Measurements from ENCODE around the gene DHX15. TPM values are rescaled to one million over a fixed set of nuclear protein-coding genes. Genes with fewer than 3 reads are reported as not detected.

DHX15 gene
- total RNA-seq, 6 experiments from 2014 or later, result 26.4 to 56.3 (median 42.1) TPM

GRCh38 chr4:24603343-24603742, 19.0 kb upstream of the DHX15 start:
- 82% methylated on average over 6 of the region's 6 CpGs for WGBS (ENCODE audit: insufficient coverage, low coverage, low lambda C conversion rate, missing lambda C conversion rate)
- H3K9me3 ChIP-seq, result no peaks in the 10 kb centered on the region
- no peaks in the 10 kb centered on the region for H3K4me1 ChIP-seq
- H3K27me3 ChIP-seq, result no peaks in the 10 kb centered on the region
- no peak for ATAC-seq
- DNase-seq, result no peak
- intact Hi-C loops (cut with DNase I), result no loop called here
- H3K27ac ChIP-seq, result no peak overlapping the region
- no peak for TF ChIP-seq POLR2A (IDR thresholded peaks at IDR 0.05)
- TF ChIP-seq CTCF (IDR thresholded peaks at IDR 0.05), result no peak
- H3K4me3 ChIP-seq, result no peak overlapping the region
- H3K36me3 ChIP-seq, result no peaks in the 10 kb centered on the region

DNA sequence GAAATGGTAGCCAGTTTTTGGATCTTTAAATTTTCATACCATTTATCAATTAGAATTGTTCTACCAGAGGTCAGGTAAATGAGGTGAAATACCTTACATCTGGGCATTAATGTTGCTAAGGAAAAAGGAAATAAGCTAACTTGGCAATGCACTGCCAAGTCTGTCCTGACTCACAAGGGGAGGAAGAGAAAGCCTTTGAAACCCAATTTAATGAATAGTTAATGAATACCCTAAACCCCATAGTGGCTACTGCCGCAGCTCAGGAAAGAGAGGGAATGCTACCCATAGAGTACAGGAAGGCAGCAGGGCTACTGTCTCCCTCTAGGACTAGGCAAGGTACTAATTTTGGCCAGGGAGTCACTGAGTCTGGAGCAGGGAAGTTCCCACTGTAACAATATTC, 16.8 kb upstream of the DHX15 start:
- Histone ChIP-seq H3K27ac (no peak overlapping the region), H3K4me3 (no peak overlapping the region), H3K27me3 (no peaks in the 10 kb centered on the region), H3K36me3 (no peaks in the 10 kb centered on the region), H3K9me3 (no peaks in the 10 kb centered on the region), H3K4me1 (no peaks in the 10 kb centered on the region)
- 100% methylated on average over 1 of the region's 1 CpG for WGBS (ENCODE audit: insufficient coverage, low coverage, low lambda C conversion rate, missing lambda C conversion rate)
- intact Hi-C loops (cut with DNase I), result no loop called here
- ATAC-seq, result no peak
- TF ChIP-seq POLR2A (IDR thresholded peaks at IDR 0.05), result no peak
- TF ChIP-seq CTCF (IDR thresholded peaks at IDR 0.05), result no peak
- no peak for DNase-seq

GRCh38 chr4:24599275-24599674, 14.9 kb upstream of the DHX15 start:
- WGBS (ENCODE audit: insufficient coverage, low coverage, low lambda C conversion rate, missing lambda C conversion rate), result 89% methylated on average over 9 of the region's 22 CpGs
- DNase-seq, result peak in 1 of 3 donors; percentile 17
- ATAC-seq, result peak in 1 of 4 donors; percentile 50
- Histone ChIP-seq H3K4me3 (no peak overlapping the region), H3K36me3 (no peaks in the 10 kb centered on the region), H3K27ac (no peak overlapping the region), H3K27me3 (no peaks in the 10 kb centered on the region), H3K9me3 (no peaks in the 10 kb centered on the region), H3K4me1 (no peaks in the 10 kb centered on the region)
- no peak for TF ChIP-seq CTCF (IDR thresholded peaks at IDR 0.05)
- TF ChIP-seq POLR2A (IDR thresholded peaks at IDR 0.05), result no peak
- intact Hi-C loops (cut with DNase I), result no loop called here

- TF ChIP-seq POLR2A (IDR thresholded peaks at IDR 0.05) (no peak), CTCF (IDR thresholded peaks at IDR 0.05) (no peak)
- no peak overlapping the region for H3K4me3 ChIP-seq
- intact Hi-C loops (cut with DNase I), result no loop called here
- WGBS (ENCODE audit: insufficient coverage, low coverage, low lambda C conversion rate, missing lambda C conversion rate), result 67% methylated on average over 8 of the region's 8 CpGs
- no peaks in the 10 kb centered on the region for H3K9me3 ChIP-seq
- H3K27ac ChIP-seq, result no peak overlapping the region
- no peaks in the 10 kb centered on the region for H3K27me3 ChIP-seq
- H3K36me3 ChIP-seq, result no peaks in the 10 kb centered on the region
- no peak for DNase-seq
- no peaks in the 10 kb centered on the region for H3K4me1 ChIP-seq
- peak in 1 of 4 donors; percentile 36 for ATAC-seq
These were observed 13.7 kb upstream of the DHX15 start for GRCh38 chr4:24598025-24598424.

DNA sequence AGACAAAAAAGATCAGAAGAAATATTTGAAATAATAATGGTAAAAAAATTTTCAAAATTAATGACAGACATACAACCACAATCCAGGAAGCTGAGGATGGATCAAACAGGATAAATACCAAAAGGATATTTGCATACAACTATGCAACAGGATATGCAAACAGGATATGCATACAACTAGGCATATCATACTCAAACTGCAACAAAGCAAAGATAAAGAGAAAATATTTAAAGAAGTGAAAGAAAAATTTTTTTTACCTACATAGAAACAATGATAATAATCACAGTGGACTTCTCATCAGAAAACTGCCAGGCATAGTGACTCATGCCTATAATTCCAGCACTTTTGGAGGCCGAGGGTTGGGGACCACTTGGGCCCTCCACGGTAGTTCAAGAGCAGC, 11.3 kb upstream of the DHX15 start:
- intact Hi-C loops (cut with DNase I), result no loop called here
- ATAC-seq, result no peak
- Histone ChIP-seq H3K27me3 (no peaks in the 10 kb centered on the region), H3K9me3 (no peaks in the 10 kb centered on the region), H3K4me1 (no peaks in the 10 kb centered on the region), H3K36me3 (no peaks in the 10 kb centered on the region), H3K4me3 (no peak overlapping the region), H3K27ac (no peak overlapping the region)
- TF ChIP-seq POLR2A (IDR thresholded peaks at IDR 0.05), result no peak
- TF ChIP-seq CTCF (IDR thresholded peaks at IDR 0.05), result no peak
- WGBS (ENCODE audit: insufficient coverage, low coverage, low lambda C conversion rate, missing lambda C conversion rate), result 63% methylated on average over 2 of the region's 2 CpGs
- DNase-seq, result no peak

All from right lobe of liver (tissue), 6 donors.